ENCODE results near the gene ATG9A. TPM values are rescaled to one million over a fixed set of nuclear protein-coding genes. Genes with fewer than 3 reads are reported as not detected.
"Not testable (repeated sequence)": the region's sequence is repeated elsewhere in the genome, so short reads cannot be mapped to it uniquely, and the experiment has no call there.

ATG9A gene
- total RNA-seq, 1 donor from 2014 or later = 83.6 TPM

DNA sequence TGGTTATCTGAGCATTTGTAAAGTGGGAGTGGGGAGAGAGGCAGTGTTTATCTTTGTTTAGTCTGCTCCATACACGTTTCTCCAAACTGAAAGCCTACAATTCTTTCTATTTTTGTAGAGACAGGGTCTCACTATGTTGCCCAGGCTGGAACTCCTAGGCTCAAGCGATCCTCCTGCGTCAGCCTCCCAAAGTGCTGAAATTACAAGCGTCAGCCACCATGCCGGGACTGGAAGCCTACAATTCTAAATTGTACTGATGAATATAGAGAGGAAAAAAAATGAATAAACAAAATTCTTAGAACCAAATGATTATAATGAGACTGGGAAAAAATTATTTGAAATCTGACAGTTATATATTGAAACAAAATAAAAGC is 24.3 kb downstream of the ATG9A start:
- TF ChIP-seq, protein P1, sequence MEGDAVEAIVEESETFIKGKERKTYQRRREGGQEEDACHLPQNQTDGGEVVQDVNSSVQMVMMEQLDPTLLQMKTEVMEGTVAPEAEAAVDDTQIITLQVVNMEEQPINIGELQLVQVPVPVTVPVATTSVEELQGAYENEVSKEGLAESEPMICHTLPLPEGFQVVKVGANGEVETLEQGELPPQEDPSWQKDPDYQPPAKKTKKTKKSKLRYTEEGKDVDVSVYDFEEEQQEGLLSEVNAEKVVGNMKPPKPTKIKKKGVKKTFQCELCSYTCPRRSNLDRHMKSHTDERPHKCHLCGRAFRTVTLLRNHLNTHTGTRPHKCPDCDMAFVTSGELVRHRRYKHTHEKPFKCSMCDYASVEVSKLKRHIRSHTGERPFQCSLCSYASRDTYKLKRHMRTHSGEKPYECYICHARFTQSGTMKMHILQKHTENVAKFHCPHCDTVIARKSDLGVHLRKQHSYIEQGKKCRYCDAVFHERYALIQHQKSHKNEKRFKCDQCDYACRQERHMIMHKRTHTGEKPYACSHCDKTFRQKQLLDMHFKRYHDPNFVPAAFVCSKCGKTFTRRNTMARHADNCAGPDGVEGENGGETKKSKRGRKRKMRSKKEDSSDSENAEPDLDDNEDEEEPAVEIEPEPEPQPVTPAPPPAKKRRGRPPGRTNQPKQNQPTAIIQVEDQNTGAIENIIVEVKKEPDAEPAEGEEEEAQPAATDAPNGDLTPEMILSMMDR (IDR thresholded peaks at IDR 0.05) = no peak
- no peak for DNase-seq (ENCODE audit: extremely low spot score, unreplicated experiment)
- H3K27me3 Mint-ChIP-seq (ENCODE audit: unreplicated experiment) = no peaks in the 10 kb centered on the region
- peaks cover 7% of the 10 kb centered on the region for H3K36me3 Mint-ChIP-seq (ENCODE audit: unreplicated experiment)
- H3K4me3 Mint-ChIP-seq (ENCODE audit: unreplicated experiment) = no peak overlapping the region
- H3K9me3 Mint-ChIP-seq (ENCODE audit: unreplicated experiment) = no peaks in the 10 kb centered on the region
- H3K4me1 Mint-ChIP-seq (ENCODE audit: unreplicated experiment) = peaks cover 25% of the 10 kb centered on the region
- H3K27ac Mint-ChIP-seq (ENCODE audit: unreplicated experiment) = no peak overlapping the region

DNA sequence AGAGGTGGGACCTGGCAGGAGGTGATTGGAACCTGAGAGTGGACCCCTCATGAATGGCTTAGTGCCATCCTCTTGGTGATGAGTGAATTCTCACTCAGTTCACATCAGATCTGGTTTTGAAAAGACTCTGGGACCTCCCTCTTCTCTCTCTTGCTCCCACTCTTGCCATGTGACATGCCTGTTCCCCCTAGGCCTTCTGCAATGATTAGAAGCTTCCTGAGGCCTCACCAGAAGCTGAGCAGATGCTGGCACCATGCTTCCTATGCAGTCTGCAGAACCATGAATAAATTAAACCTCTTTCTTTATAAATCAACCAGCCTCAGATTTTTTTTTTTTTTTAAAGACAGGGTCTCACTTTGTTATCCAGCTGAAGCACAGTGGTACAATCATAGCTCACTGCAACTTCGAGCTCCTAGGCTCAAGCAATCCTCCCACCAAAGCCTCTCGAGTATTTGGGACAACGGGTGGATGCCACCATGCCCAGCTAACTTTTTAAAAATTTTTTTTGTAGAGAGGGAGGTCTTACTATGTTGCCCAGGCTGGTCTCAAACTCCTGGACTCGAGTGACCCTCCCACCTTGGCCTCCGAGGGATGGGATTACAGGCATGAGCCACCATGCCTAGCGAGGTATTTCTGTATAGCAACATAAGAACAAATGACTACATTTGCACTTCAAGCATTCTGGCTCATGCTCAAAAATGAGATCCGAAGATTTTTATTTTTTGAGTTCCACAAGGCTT is 24.8 kb downstream of the ATG9A start:
- TF ChIP-seq, protein P1 (IDR thresholded peaks at IDR 0.05) = no peak
- peaks cover 25% of the 10 kb centered on the region for H3K4me1 Mint-ChIP-seq (ENCODE audit: unreplicated experiment)
- H3K27ac Mint-ChIP-seq (ENCODE audit: unreplicated experiment) = no peak overlapping the region
- H3K27me3 Mint-ChIP-seq (ENCODE audit: unreplicated experiment) = peaks cover under 1% of the 10 kb centered on the region
- no peak overlapping the region for H3K4me3 Mint-ChIP-seq (ENCODE audit: unreplicated experiment)
- H3K9me3 Mint-ChIP-seq (ENCODE audit: unreplicated experiment) = no peaks in the 10 kb centered on the region
- peaks cover 7% of the 10 kb centered on the region for H3K36me3 Mint-ChIP-seq (ENCODE audit: unreplicated experiment)
- no peak for DNase-seq (ENCODE audit: extremely low spot score, unreplicated experiment)

DNA sequence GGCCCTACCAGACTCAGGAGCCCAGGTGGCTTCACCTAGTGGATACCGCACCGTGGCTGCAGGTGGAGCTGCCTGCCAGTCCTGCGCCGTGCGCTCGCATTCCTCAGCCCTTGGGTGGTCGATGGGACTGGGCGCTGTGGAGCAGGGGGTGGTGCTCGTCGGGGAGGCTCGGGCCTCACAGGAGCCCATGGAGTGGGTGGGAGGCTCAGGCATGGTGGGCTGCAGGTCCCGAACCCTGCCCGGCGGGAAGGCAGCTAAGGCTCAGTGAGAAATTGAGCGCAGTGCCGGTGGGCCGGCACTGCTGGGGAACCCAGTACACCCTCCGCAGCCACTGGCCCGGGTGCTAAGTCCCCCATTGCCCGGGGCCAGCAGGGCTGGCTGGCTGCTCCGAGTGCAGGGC is 28.1 kb downstream of the ATG9A start:
- peaks cover 11% of the 10 kb centered on the region for H3K27me3 Mint-ChIP-seq (ENCODE audit: unreplicated experiment)
- not testable (repeated sequence) for H3K36me3 Mint-ChIP-seq (ENCODE audit: unreplicated experiment); H3K4me3 Mint-ChIP-seq (ENCODE audit: unreplicated experiment); H3K4me1 Mint-ChIP-seq (ENCODE audit: unreplicated experiment); H3K9me3 Mint-ChIP-seq (ENCODE audit: unreplicated experiment); H3K27ac Mint-ChIP-seq (ENCODE audit: unreplicated experiment); DNase-seq (ENCODE audit: extremely low spot score, unreplicated experiment)

DNA sequence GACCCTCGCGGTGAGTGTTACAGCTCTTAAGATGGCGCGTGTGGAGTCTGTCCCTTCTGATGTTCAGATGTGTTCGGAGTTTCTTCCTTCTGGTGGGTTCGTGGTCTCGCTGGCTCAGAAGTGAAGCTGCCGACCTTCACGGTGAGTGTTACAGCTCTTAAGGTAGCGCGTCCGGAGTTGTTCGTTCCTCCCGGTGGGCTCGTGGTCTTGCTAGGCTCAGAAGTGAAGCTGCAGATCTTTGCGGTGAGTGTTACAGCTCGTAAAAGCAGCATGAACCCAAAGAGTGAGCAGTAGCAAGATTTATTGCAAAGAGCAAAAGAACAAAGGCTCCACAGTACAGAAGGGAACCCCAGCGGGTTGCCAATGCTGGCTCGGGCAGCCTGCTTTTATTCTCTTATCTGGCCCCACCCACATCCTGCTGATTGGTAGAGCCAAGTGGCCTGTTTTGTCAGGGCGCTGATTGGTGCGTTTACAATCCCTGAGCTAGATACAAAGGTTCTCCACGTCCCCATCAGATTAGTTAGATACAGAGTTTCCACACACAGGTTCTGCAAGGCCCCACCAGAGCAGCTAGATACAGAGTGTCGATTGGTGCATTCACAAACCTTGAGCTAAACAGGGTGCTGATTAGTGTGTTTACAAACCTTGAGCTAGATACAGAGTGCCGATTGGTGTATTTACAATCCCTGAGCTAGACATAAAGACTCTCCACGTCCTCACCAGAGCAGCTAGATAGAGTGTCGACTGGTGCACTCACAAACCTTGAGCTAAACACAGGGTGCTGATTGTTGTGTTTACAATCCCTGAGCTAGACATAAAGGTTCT is 28.7 kb downstream of the ATG9A start:
- H3K27ac Mint-ChIP-seq (ENCODE audit: unreplicated experiment); H3K36me3 Mint-ChIP-seq (ENCODE audit: unreplicated experiment); H3K9me3 Mint-ChIP-seq (ENCODE audit: unreplicated experiment); DNase-seq (ENCODE audit: extremely low spot score, unreplicated experiment); H3K4me1 Mint-ChIP-seq (ENCODE audit: unreplicated experiment); H3K4me3 Mint-ChIP-seq (ENCODE audit: unreplicated experiment): not testable (repeated sequence)
- peaks cover 15% of the 10 kb centered on the region for H3K27me3 Mint-ChIP-seq (ENCODE audit: unreplicated experiment)

DNA sequence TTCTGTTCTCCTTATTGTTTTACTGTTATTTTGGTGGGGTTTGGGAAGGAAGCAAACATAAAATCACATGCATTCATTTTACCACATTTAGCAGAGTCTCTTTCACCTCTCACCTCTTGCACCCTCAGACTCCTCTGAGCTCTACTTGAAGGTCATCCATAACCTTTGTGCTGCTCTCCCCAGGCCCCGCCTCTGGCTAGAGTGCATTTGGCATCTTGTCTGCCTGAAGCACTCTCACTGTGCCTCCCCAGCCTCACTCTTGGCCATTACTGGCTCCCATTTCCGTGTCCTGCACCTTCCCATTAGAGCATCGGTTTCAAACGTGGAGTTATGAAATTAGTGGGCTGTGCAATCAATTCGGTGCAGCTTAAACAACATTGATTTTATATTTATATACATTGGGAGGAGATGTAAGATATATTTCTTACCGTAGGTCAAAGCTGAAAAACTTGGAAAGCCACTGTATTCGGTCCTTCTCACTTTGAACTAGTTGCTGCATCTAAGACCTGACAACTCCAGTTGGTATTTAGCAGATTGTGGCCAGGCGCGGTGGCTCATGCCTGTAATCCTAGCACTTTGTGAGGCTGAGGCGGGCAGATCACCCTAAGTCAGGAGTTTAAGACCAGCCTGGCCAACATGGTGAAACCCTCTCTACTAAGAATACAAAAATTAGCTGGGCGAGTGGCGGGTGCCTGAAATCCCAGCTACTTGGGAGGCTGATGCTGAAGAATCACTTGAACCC is 29.8 kb downstream of the ATG9A start:
- no peak for DNase-seq (ENCODE audit: extremely low spot score, unreplicated experiment)
- H3K27me3 Mint-ChIP-seq (ENCODE audit: unreplicated experiment) = peaks cover 20% of the 10 kb centered on the region
- no peak overlapping the region for H3K27ac Mint-ChIP-seq (ENCODE audit: unreplicated experiment)
- TF ChIP-seq, protein P1 (IDR thresholded peaks at IDR 0.05) = no peak
- H3K4me3 Mint-ChIP-seq (ENCODE audit: unreplicated experiment) = no peak overlapping the region
- no peaks in the 10 kb centered on the region for H3K4me1 Mint-ChIP-seq (ENCODE audit: unreplicated experiment)
- H3K9me3 Mint-ChIP-seq (ENCODE audit: unreplicated experiment) = no peaks in the 10 kb centered on the region
- no peaks in the 10 kb centered on the region for H3K36me3 Mint-ChIP-seq (ENCODE audit: unreplicated experiment)

Measured in osteocyte (in vitro differentiated cells).